Endodermal cell (in vitro differentiated cells): ENCODE data around the gene FFAR4. TPM values are rescaled to one million over a fixed set of nuclear protein-coding genes. Genes with fewer than 3 reads are reported as not detected.

Experiments
- DNase-seq: peaks from one replicate; pipeline ENCODE4 v3.0.0-alpha.2; 2017
- H3K27ac ChIP-seq: 2 replicates; pipeline ENCODE4 v1.5.1; 2013; ENCODE audit warnings: mild to moderate bottlenecking, low read depth, low read length, moderate library complexity
- H3K27me3 ChIP-seq: 2 replicates; pipeline ENCODE4 v1.6.1; 2013; ENCODE audit warnings: mild to moderate bottlenecking, low read length, moderate library complexity; ENCODE audit not compliant: insufficient read depth, control insufficient read depth, poor library complexity, severe bottlenecking
- H3K36me3 ChIP-seq: 2 replicates; pipeline ENCODE4 v1.7.0; 2013; ENCODE audit warnings: mild to moderate bottlenecking, low read length, moderate library complexity; ENCODE audit not compliant: control insufficient read depth, insufficient read depth
- H3K4me1 ChIP-seq: one replicate; pipeline ENCODE4 v1.7.0; 2013; ENCODE audit warnings: low read length; ENCODE audit not compliant: control insufficient read depth, insufficient read depth
- H3K4me3 ChIP-seq: 2 replicates; pipeline ENCODE4 v1.5.1; 2013; ENCODE audit warnings: mild to moderate bottlenecking, low read length, moderate library complexity
- H3K9ac ChIP-seq: 2 replicates; pipeline ENCODE4 v1.6.1; 2013; ENCODE audit warnings: mild to moderate bottlenecking, low read length, moderate library complexity; ENCODE audit not compliant: poor library complexity, severe bottlenecking; ENCODE audit errors: extremely low read depth
- H3K9me3 ChIP-seq: 2 replicates; pipeline ENCODE4 v1.6.1; 2013; ENCODE audit warnings: mild to moderate bottlenecking, low read length, moderate library complexity; ENCODE audit not compliant: control insufficient read depth
- H3K27ac Mint-ChIP-seq: 2 replicates; pipeline ENCODE4 v1.8.0; 2020; ENCODE audit warnings: mixed read lengths
- H3K27me3 Mint-ChIP-seq: 2 replicates; pipeline ENCODE4 v1.8.0; 2021; ENCODE audit warnings: mild to moderate bottlenecking, mixed read lengths; ENCODE audit not compliant: insufficient read depth
- H3K36me3 Mint-ChIP-seq: 2 replicates; pipeline ENCODE4 v1.8.0; 2020; ENCODE audit warnings: low read depth, mixed read lengths
- H3K4me1 Mint-ChIP-seq: 2 replicates; pipeline ENCODE4 v1.8.0; 2020; ENCODE audit warnings: mixed read lengths
- H3K4me3 Mint-ChIP-seq: 2 replicates; pipeline ENCODE4 v1.8.0; 2020; ENCODE audit warnings: mild to moderate bottlenecking, moderate library complexity, mixed read lengths
- H3K9me3 Mint-ChIP-seq: 2 replicates; pipeline ENCODE4 v1.8.0; 2020; ENCODE audit warnings: mild to moderate bottlenecking, mixed read lengths
- CTCF ChIP-seq: fragments of 200-600 bp; sonication (generic); conservative IDR thresholded peaks from 2 replicates; pipeline ENCODE4 v1.5.0; 2021; ENCODE audit warnings: antibody characterized with exemption, mild to moderate bottlenecking
- WGBS, 2 experiments: methylation state at CpG; one replicate each; pipeline versions ENCODE4 v1.1.5 to v1.1.7; 2013; ENCODE audit warnings: missing lambda C conversion rate in 2 of 2, mixed read lengths in 1 of 2; ENCODE audit not compliant: insufficient coverage in 1 of 2, insufficient read length in 1 of 2; 5-methylcytosine and 5-hydroxymethylcytosine counted together
- total RNA-seq, 2 donors: library from RNA; stranded (reverse); fragmentation: NEBNext Ultra II Directional in 1 of 2; extraction: Animal tissue kit (Norgen Biotek cat#: 25700) in 1 of 2; gene quantifications; 2 replicates in 1 of 2; 3 replicates in 1 of 2; pipeline ENCODE4 v1.2.1, GENCODE V29; 2021

FFAR4 gene
- total RNA-seq, 2 donors from 2014 or later: not detected

- Histone ChIP-seq H3K9me3 (no peaks in the 10 kb centered on the region), H3K36me3 (no peaks in the 10 kb centered on the region), H3K27ac (no peak overlapping the region), H3K4me3 (no peak overlapping the region), H3K27me3 (peaks cover 5% of the 10 kb centered on the region), H3K4me1 (peaks cover 8% of the 10 kb centered on the region), H3K9ac (no peak overlapping the region)
- H3K4me3 Mint-ChIP-seq: no peak overlapping the region
- H3K36me3 Mint-ChIP-seq: no peaks in the 10 kb centered on the region
- H3K9me3 Mint-ChIP-seq: no peaks in the 10 kb centered on the region
- peaks cover 6% of the 10 kb centered on the region for H3K27me3 Mint-ChIP-seq
- WGBS, 2 experiments: 81 to 89% methylated on average over 5 to 7 of the region's 7 CpGs
- DNase-seq: no peak
- peaks cover 35% of the 10 kb centered on the region for H3K4me1 Mint-ChIP-seq
- TF ChIP-seq CTCF: no peak
- H3K27ac Mint-ChIP-seq: no peak overlapping the region
Measured at GRCh38 chr10:93614101-93614825, 47.8 kb downstream of the FFAR4 start.

GRCh38 chr10:93615576-93616235 lies 49.2 kb downstream of the FFAR4 start:
- Mint-ChIP-seq H3K27me3 (peaks cover 3% of the 10 kb centered on the region), H3K4me3 (no peak overlapping the region), H3K27ac (no peak overlapping the region), H3K9me3 (no peaks in the 10 kb centered on the region), H3K4me1 (peaks cover 35% of the 10 kb centered on the region), H3K36me3 (no peaks in the 10 kb centered on the region)
- H3K27me3 ChIP-seq: peaks cover 11% of the 10 kb centered on the region
- H3K27ac ChIP-seq: no peak overlapping the region
- no peak overlapping the region for H3K4me3 ChIP-seq
- H3K9ac ChIP-seq: no peak overlapping the region
- 97 to 100% methylated on average over 3 to 9 of the region's 9 CpGs for WGBS, 2 experiments
- DNase-seq: no peak
- no peaks in the 10 kb centered on the region for H3K9me3 ChIP-seq
- peaks cover 8% of the 10 kb centered on the region for H3K4me1 ChIP-seq
- H3K36me3 ChIP-seq: no peaks in the 10 kb centered on the region
- TF ChIP-seq CTCF: no peak

GRCh38 chr10:93620925-93621324 lies 54.5 kb downstream of the FFAR4 start:
- Histone ChIP-seq H3K27ac (no peak overlapping the region), H3K36me3 (no peaks in the 10 kb centered on the region), H3K4me3 (no peak overlapping the region), H3K9me3 (no peaks in the 10 kb centered on the region), H3K27me3 (peaks cover 10% of the 10 kb centered on the region), H3K4me1 (peaks cover 8% of the 10 kb centered on the region), H3K9ac (no peak overlapping the region)
- no peaks in the 10 kb centered on the region for H3K9me3 Mint-ChIP-seq
- 80 to 85% methylated on average over 4 to 7 of the region's 7 CpGs for WGBS, 2 experiments
- H3K4me1 Mint-ChIP-seq: peaks cover 23% of the 10 kb centered on the region
- peaks cover 13% of the 10 kb centered on the region for H3K27me3 Mint-ChIP-seq
- H3K27ac Mint-ChIP-seq: no peak overlapping the region
- no peak overlapping the region for H3K4me3 Mint-ChIP-seq
- DNase-seq: no peak
- H3K36me3 Mint-ChIP-seq: no peaks in the 10 kb centered on the region
- TF ChIP-seq CTCF: no peak
